ENCODE measurements around the gene COL25A1. TPM values are rescaled to one million over a fixed set of nuclear protein-coding genes. Genes with fewer than 3 reads are reported as not detected.
A peak's percentile ranks its signal among the peaks of the same experiment; 100 is the strongest.

Gene COL25A1
- total RNA-seq, 2 experiments from 2014 or later: not detected

DNA sequence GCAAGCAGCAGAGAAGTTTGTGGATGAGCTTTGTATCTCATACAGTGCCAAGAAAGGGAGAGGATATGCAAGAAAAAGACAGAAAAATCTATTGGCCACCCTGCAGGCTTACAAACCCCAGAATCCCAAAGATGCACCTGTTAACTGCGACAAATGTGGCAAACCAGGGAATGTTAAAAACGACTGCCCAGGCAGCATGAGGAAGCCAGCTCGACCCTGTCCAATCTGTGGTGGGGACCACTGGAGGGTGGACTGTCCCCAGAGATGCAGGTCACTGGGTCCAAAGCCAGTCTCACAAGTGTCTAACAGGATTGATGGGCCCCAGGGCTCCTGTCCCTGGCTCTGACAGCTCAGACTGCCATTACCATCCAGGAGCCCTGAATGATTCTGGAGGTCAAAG lies 12.9 kb upstream of the COL25A1 start:
- ATAC-seq (no peak), DNase-seq (no peak)
- H3K27ac Mint-ChIP-seq: no peak overlapping the region
- H3K4me3 Mint-ChIP-seq: no peak overlapping the region
- POLR2A ChIA-PET: no interaction called here
- CTCF ChIA-PET: interaction anchor here (0.7 to 0.8 kb wide), 2 partner anchors 36 to 840 kb away, joined by 3 read pairs; no protein-coding TSS in a partner anchor
- H3K36me3 Mint-ChIP-seq (ENCODE audit: low read depth): peaks cover 2% of the 10 kb centered on the region
- H3K9me3 Mint-ChIP-seq (ENCODE audit: low read depth): peaks cover 6% of the 10 kb centered on the region
- intact Hi-C loops (cut with DNase I, micrococcal nuclease): no loop called here
- no peaks in the 10 kb centered on the region for H3K4me1 Mint-ChIP-seq
- peaks cover 10% of the 10 kb centered on the region for H3K27me3 Mint-ChIP-seq

DNA sequence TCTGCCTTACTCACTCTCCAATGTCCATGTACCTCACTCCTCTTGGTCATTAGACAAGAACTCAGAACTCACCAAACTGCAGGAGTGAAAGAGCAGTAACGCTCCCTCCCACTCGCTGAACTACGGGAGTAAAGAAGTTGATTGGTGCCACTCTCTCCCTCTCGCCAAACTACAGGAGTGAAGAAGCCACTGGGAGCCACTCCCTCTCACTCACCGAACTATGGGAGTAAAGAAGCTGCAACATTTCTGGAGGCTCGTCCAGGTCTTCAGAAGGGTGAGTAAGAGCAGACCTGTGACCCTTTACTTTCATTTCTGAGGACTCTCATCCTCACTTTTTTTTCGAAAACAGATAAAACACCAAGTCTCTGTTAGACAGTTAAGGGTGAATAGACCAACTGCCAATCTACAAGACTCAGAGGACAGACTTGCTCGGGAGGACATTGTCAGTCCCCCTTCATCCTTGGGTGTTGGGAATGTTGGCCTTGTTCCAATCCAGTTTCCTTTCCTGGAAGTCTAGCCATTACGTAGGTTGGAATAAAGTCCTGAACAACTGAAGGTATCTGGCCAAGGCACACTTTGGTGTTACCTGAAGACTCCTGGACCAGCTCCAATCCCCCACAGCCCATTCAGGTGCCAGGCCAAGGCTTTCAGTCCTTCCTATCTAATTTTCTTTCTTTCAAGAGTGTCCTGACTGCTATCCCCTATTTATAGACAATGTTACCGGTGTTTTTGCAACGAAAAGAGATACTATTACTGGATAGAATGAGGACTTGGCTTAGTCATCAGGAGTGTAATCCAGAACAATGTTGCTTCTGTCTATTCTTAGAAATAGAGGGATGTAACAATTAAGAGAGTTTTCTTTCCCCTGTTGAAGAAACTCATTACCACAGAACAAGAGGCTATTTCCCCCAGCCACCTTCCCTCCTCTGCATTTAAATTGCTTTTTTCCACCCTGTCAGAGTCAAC lies 11.0 kb upstream of the COL25A1 start:
- peaks cover 13% of the 10 kb centered on the region for H3K27me3 Mint-ChIP-seq

DNA sequence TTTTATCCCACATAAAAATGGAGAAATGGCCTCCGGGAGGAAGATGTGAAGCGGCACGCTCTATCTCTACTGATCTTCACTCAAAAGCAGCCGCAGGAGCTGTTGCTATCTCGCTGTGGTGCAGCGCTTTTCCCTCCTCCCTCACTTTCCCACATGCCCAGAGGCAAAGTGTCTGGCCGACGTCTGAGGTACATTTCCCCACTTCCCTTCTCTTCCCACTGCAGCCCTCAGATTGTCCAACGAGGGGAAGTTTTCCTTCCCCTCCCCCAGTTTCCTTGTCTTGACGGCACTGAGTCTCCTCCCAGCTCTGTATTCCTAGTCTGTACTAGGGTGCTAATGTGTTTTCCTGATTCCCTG lies 660 bp upstream of the COL25A1 start:
- H3K9me3 Mint-ChIP-seq (ENCODE audit: low read depth): no peaks in the 10 kb centered on the region
- DNase-seq: no peak
- H3K36me3 Mint-ChIP-seq (ENCODE audit: low read depth): no peaks in the 10 kb centered on the region
- peaks cover 13% of the 10 kb centered on the region for H3K4me1 Mint-ChIP-seq
- H3K27ac Mint-ChIP-seq: no peak overlapping the region
- CTCF ChIA-PET: interaction anchor here (0.7 to 0.8 kb wide), 3 partner anchors 10 to 437 kb away, joined by 3 to 4 read pairs (median 3); no protein-coding TSS in a partner anchor
- POLR2A ChIA-PET: no interaction called here
- intact Hi-C loops (cut with DNase I, micrococcal nuclease): no loop called here
- H3K27me3 Mint-ChIP-seq: peaks cover 52% of the 10 kb centered on the region
- no peak for ATAC-seq
- peak overlapping the region; percentile 63 for H3K4me3 Mint-ChIP-seq

More for the DNA sequence above, 11.0 kb upstream of the COL25A1 start:
- no peaks in the 10 kb centered on the region for H3K4me1 Mint-ChIP-seq
- H3K4me3 Mint-ChIP-seq: no peak overlapping the region
- DNase-seq: no peak
- intact Hi-C loops (cut with DNase I, micrococcal nuclease): no loop called here
- no peak overlapping the region for H3K27ac Mint-ChIP-seq
- peaks cover 6% of the 10 kb centered on the region for H3K9me3 Mint-ChIP-seq (ENCODE audit: low read depth)
- ChIA-PET CTCF (interaction anchor here (0.7 kb wide), 1 partner anchor 21 kb away, joined by 4 read pairs; no protein-coding TSS in a partner anchor), POLR2A (no interaction called here)
- H3K36me3 Mint-ChIP-seq (ENCODE audit: low read depth): peaks cover 2% of the 10 kb centered on the region
- no peak for ATAC-seq

DNA sequence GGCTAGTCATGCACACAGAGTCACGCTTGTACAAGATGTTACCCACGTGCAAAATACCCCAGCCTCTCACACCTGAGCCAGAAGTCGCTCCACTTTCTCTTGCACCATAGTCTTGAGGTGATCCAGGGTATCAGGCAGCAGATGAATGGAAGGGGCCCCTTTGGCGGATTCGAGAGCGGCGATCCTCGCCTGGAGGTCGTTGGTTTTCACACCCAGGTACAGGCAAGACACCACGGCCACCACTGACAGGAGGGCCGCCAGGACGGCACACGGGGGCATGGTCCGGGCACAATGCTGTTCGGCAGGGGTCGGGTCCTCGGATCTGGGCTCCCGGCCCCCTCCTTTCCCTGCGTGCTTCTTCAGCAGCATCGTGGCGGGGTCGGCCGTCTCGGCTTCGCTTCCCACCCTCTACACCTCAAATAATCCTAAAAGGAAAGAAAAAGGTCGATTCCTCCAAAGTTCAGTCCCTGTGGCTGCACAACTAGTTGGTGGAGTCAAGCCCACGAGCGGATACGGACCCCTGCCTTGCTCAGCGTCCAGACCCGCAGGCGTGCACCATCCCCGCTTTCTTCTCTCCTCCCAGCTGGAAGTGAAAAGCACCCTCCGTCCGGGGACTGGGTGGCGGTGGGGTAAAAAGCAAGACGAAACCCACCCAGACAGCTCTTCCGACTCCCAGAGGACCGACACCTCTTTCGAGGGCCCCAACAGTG lies 652 bp downstream of the COL25A1 start:
- CTCF ChIA-PET: interaction anchor here (0.6 kb wide), 1 partner anchor 483 kb away, joined by 3 read pairs; no protein-coding TSS in a partner anchor
- H3K27ac Mint-ChIP-seq: no peak overlapping the region
- H3K27me3 Mint-ChIP-seq: peaks cover 54% of the 10 kb centered on the region
- DNase-seq: peak; percentile 7
- intact Hi-C loops (cut with DNase I, micrococcal nuclease): no loop called here
- H3K36me3 Mint-ChIP-seq (ENCODE audit: low read depth): no peaks in the 10 kb centered on the region
- peaks cover 13% of the 10 kb centered on the region for H3K4me1 Mint-ChIP-seq
- ATAC-seq: no peak
- H3K9me3 Mint-ChIP-seq (ENCODE audit: low read depth): no peaks in the 10 kb centered on the region
- H3K4me3 Mint-ChIP-seq: peak overlapping the region; percentile 63
- POLR2A ChIA-PET: no interaction called here

DNA sequence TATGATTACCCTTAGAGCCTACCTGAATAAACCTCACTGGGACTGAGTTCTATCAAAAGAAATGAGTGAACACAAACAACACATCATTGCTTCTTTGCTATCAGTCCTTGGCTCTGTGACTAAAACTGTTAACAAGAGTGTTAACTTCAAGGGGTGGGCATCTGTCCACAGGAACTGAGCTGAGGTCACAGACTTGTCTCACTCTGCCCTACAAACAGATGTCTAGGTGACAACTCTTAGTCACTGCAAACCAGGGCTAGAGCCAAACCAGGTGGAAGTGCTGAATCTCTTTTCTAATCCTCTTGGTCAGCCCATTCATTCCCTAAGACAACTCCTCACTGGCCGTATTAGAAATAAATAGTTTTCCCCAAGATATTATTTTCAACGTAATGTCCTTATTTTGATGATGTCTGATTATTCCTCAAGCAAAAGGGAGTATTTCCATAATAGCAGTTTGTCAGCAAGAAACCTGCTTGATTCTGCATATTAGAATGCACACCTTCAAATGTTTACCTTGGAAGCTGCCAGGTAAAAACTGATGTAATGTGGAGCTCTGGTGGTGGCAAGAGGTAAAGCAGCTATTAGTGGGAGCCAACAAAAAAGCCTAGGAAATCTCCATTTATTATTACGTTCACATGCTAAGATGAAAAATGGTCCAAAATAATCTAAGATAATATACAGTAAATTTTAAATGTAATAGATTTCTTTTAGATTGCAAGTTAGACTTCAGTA lies 4.0 kb downstream of the COL25A1 start:
- Mint-ChIP-seq H3K4me3 (no peak overlapping the region), H3K9me3 (ENCODE audit: low read depth) (no peaks in the 10 kb centered on the region), H3K36me3 (ENCODE audit: low read depth) (no peaks in the 10 kb centered on the region), H3K4me1 (peaks cover 13% of the 10 kb centered on the region), H3K27me3 (peaks cover 49% of the 10 kb centered on the region), H3K27ac (no peak overlapping the region)
- ATAC-seq (no peak), DNase-seq (no peak)
- ChIA-PET CTCF (interaction anchor here (0.5 to 2.5 kb wide), 15 partner anchors 9 to 655 kb away, joined by 3 to 16 read pairs (median 3); no protein-coding TSS in a partner anchor), POLR2A (no interaction called here)
- intact Hi-C loops (cut with DNase I, micrococcal nuclease): loop anchor here (2.0 to 10.0 kb wide), 2 partner anchors 464 kb away; no protein-coding TSS in a partner anchor

DNA sequence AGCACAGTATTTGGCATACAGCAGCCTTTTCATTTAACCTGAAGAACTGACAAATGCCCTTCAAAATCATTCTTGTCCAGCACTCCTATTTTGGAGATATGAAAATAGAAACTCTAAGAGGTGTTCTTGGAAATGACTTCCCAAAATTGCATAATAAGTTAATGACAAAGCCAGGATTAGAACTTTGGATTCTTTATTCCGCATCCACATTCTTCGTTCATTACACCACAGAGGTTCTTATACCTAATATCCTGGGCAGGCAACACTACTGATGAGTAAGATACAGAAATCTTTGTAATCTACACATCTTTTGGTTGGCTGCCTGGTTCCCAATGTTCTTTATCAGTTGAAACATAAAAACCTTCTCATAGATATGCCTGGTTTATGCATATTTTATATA lies 5.9 kb downstream of the COL25A1 start:
- peaks cover 3% of the 10 kb centered on the region for H3K4me1 Mint-ChIP-seq
- no peak overlapping the region for H3K27ac Mint-ChIP-seq
- no peaks in the 10 kb centered on the region for H3K9me3 Mint-ChIP-seq (ENCODE audit: low read depth)
- CTCF ChIA-PET: no interaction called here
- peaks cover 39% of the 10 kb centered on the region for H3K27me3 Mint-ChIP-seq
- DNase-seq (no peak), ATAC-seq (no peak)
- POLR2A ChIA-PET: no interaction called here
- H3K36me3 Mint-ChIP-seq (ENCODE audit: low read depth): no peaks in the 10 kb centered on the region
- intact Hi-C loops (cut with DNase I, micrococcal nuclease): loop anchor here in 1 of 2 experiments (10.0 kb wide), 1 partner anchor 462 kb away; no protein-coding TSS in a partner anchor
- H3K4me3 Mint-ChIP-seq: no peak overlapping the region

DNA sequence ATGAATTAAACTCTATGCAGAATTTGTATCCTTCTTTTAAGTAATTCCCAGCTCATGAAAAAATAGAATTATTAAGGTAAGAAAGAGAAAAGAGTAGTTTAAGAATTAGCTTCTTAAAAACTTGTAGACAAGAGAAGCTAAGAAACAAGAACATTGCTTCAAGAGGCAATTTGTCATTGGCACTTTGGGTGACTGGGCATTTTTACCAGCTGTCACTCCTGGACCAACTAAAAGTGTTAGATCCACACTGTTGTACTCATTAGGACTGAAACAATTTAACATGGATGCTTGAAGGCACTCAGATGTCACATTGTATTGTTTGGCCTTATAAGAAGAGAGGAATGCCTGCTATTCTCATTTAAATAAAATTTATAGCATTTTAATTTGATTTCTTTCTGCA lies 7.4 kb downstream of the COL25A1 start:
- no peak for ATAC-seq

DNA sequence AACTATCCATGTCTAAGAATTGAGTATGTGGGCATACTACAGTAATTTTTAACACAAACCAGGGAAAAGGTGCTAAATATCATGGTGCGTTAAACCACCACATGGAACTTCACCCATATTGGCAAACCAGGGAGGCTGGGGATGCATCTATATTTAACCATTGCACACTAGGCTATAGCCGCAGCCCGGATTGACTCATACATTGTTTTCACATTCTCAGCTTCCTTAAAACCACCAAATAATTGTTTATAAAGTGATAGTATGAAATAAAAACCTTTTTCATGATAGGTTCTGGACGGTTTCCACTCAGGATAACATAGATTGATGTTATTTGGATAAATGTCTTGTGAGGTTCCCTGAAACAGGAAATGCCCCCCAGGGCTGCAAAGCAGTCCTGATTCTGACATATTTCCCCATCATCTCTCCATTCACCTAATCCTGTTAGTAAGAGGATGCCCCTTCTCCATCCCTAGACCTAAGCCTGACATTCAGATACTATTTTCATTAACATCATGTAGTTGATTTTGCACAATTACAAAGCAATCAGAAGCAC lies 7.9 kb downstream of the COL25A1 start:
- no peak overlapping the region for H3K4me3 Mint-ChIP-seq
- no peaks in the 10 kb centered on the region for H3K9me3 Mint-ChIP-seq (ENCODE audit: low read depth)
- peaks cover 21% of the 10 kb centered on the region for H3K27me3 Mint-ChIP-seq
- no peaks in the 10 kb centered on the region for H3K36me3 Mint-ChIP-seq (ENCODE audit: low read depth)
- H3K4me1 Mint-ChIP-seq: no peaks in the 10 kb centered on the region
- ChIA-PET CTCF (interaction anchor here (0.6 to 3.0 kb wide), 2 partner anchors 13 to 490 kb away, joined by 4 to 9 read pairs; no protein-coding TSS in a partner anchor), POLR2A (no interaction called here)
- H3K27ac Mint-ChIP-seq: no peak overlapping the region
- intact Hi-C loops (cut with DNase I, micrococcal nuclease): loop anchor here in 1 of 2 experiments (10.0 kb wide), 1 partner anchor 460 kb away; no protein-coding TSS in a partner anchor
- DNase-seq: no peak
- no peak for ATAC-seq

More for the DNA sequence above, 7.4 kb downstream of the COL25A1 start:
- H3K4me1 Mint-ChIP-seq: no peaks in the 10 kb centered on the region
- peaks cover 26% of the 10 kb centered on the region for H3K27me3 Mint-ChIP-seq
- ChIA-PET CTCF (interaction anchor here (0.6 to 3.0 kb wide), 2 partner anchors 14 to 491 kb away, joined by 4 to 9 read pairs; no protein-coding TSS in a partner anchor), POLR2A (no interaction called here)
- no peak overlapping the region for H3K27ac Mint-ChIP-seq
- intact Hi-C loops (cut with DNase I, micrococcal nuclease): loop anchor here in 1 of 2 experiments (10.0 kb wide), 1 partner anchor 460 kb away; no protein-coding TSS in a partner anchor
- H3K4me3 Mint-ChIP-seq: no peak overlapping the region
- no peak for DNase-seq
- H3K36me3 Mint-ChIP-seq (ENCODE audit: low read depth): no peaks in the 10 kb centered on the region
- H3K9me3 Mint-ChIP-seq (ENCODE audit: low read depth): no peaks in the 10 kb centered on the region

DNA sequence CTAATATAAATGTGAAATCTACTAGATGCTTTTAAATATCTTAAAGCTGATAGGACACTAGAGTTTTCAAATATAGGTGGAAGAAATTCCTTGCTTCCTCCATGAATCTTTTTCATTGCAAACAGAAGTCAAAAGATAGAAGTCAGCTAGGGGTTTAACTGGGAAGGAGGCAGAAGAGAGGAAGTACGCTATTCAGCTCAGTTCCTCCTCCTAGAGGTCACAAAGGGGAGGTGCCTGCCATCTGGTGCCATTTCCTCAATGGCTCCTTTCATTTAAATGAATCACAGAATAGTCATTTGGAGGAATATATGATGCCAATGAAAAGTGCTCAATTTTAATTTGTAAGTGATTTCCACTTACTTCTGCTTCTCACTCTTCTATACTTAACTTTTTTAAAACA lies 8.5 kb downstream of the COL25A1 start:
- H3K27me3 Mint-ChIP-seq: peaks cover 19% of the 10 kb centered on the region
- DNase-seq: peak; percentile 58
- H3K9me3 Mint-ChIP-seq (ENCODE audit: low read depth): no peaks in the 10 kb centered on the region
- no peak overlapping the region for H3K4me3 Mint-ChIP-seq
- peak; percentile 88 for ATAC-seq
- H3K4me1 Mint-ChIP-seq: no peaks in the 10 kb centered on the region
- intact Hi-C loops (cut with DNase I, micrococcal nuclease): loop anchor here in 1 of 2 experiments (10.0 kb wide), 1 partner anchor 459 kb away; no protein-coding TSS in a partner anchor
- no peak overlapping the region for H3K27ac Mint-ChIP-seq
- ChIA-PET POLR2A (no interaction called here), CTCF (interaction anchor here (0.6 to 3.0 kb wide), 7 partner anchors 9 to 650 kb away, joined by 3 to 9 read pairs (median 4); partner anchors contain the start of gene COL25A1)
- H3K36me3 Mint-ChIP-seq (ENCODE audit: low read depth): no peaks in the 10 kb centered on the region

DNA sequence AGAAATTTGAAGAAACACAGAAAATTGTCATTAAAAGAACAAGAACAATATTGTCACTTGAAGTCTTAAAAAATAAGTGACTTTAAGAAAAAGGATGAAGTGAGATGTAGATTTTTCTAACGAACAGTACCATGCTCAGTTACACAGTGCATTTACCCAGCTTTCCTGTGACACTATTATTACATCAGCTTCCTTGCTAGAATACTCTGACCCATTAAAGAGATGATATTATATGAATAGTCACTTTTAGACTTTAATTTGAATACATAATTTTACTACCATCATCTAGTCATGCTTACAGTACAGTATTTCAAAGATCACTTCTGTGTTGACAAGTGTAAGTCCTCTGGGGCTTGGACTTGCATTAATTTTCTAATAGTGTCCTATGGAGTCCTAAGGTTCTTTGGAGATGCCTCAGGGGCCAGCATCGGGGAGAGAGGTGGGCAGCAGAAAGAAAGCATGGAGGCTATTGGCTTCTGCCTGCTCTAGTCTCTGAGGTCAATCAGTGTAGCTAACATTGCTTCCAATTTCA lies 10.7 kb downstream of the COL25A1 start:
- DNase-seq: no peak
- ChIA-PET CTCF (interaction anchor here (0.5 to 1.1 kb wide), 2 partner anchors 22 to 31 kb away, joined by 3 to 4 read pairs; no protein-coding TSS in a partner anchor), POLR2A (no interaction called here)
- ATAC-seq: no peak
- intact Hi-C loops (cut with DNase I, micrococcal nuclease): loop anchor here in 1 of 2 experiments (10.0 kb wide), 1 partner anchor 457 kb away; no protein-coding TSS in a partner anchor
- no peak overlapping the region for H3K4me3 Mint-ChIP-seq
- H3K27ac Mint-ChIP-seq: no peak overlapping the region
- H3K36me3 Mint-ChIP-seq (ENCODE audit: low read depth): no peaks in the 10 kb centered on the region
- no peaks in the 10 kb centered on the region for H3K4me1 Mint-ChIP-seq
- H3K27me3 Mint-ChIP-seq: peaks cover 12% of the 10 kb centered on the region
- no peaks in the 10 kb centered on the region for H3K9me3 Mint-ChIP-seq (ENCODE audit: low read depth)

Measured in activated CD4-positive, alpha-beta T cell treated with anti-CD3 and anti-CD28 coated beads for 36 hours (primary cell).